ENCODE results near the gene CDPF1. TPM values are rescaled to one million over a fixed set of nuclear protein-coding genes. Genes with fewer than 3 reads are reported as not detected.
A peak's percentile ranks its signal among the peaks of the same experiment; 100 is the strongest.

Gene CDPF1
- 6.2 TPM for total RNA-seq

GRCh38 chr22:46250035-46250782, at the start of gene CDPF1:
TSS of gene CDPF1 (minus strand) at chr22:46250293. CDS start at chr22:46248284, 2,009 bp downstream.
- peak; percentile 72 for DNase-seq

DNA sequence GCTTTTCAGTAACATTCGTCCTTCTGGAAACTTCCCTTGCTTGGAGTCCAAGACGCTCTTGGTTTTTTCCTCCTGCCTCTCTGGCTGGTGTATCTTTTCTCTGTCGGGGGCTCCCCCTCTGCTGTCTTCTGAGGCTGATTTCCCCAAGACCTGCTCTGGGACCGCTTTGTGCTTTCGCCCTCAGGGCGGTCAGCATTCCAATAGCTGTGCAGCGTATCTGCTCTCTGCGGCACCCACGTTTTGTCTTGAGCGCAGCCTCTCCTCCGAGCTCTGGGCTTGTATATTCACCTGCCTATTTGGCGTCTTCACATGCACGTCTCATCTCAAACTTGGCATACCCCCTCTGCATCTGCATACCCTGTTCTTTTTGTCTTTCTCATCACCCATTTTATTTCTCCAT, 49.0 kb upstream of the CDPF1 start:
- no peak for DNase-seq

DNA sequence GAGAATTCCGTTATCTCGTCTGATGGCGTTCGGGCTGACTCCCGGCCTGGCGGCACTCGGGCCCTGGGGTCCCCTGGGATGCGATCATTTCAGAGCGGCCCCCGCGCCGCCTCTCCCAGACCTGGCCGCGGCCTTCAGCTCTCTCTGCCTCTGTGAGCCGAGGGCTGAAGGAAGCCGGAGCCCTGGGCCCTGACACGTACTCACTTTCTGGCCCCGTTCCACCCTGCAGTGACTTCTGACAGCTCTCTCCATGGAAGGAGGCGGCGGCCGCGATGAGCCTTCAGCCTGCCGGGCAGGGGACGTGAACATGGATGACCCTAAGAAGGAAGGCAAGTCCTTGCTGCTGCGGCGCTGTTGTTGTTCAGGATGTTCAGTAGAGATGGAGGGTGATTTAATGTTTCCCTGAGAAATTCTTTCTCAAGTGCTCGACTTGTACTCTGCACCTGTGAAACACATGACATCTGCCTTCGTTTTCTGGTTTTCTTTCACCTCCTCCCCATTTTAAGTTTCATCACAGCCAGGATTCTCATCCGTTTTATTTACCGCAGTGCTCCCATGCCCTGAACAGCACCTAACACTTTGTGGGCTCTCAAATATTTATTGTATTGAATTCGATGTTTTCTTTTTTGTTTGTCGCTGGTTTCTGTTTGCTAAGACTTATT, 47.2 kb upstream of the CDPF1 start:
- DNase-seq: no peak

DNA sequence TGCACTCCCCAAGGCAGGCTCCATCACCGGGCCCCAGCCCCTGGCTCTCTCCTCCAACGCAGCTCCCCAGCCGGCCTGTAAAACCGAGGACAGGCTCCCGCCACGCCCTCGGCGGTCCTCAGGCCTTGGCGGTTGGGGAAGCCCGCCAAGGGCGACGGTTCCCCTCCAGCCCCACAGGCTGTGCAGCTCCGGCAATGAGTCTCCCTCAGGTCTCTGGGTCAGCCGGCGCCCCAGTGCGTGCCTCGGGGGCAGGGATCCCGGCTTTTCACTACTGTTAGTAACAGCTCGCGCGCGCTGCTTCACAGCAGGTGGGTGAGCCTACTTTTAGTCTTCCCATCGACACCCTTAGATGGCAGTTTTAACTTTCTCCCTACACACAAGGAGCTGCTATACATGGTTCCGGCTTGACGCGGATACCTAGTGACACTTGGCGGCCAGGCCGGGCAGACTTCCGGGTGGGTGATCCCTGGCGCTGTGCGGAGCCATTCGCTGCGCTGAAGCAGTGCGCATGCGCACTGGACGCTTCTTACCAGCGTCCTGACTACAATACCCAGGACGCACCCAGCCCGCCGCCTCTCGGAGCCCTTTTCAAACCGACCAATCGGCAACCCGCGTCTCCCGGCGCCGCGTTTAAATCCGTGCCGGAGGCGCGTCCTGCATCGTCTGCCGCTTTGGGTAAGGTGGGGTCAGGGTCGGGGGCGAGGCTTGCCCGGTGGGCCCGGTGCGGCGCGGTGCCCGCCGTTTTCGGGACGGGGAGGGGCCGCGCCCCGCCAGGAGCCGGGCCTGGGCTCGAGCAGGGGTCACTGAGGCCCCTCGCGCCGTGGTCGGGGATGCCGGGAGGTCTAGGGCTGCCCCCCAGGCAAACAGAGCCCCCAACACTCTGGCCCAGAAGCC, 46.4 kb upstream of the CDPF1 start, which contains the start of gene GTSE1:
Gene GTSE1, plus strand, starts transcription at position 614 of the 894 bp plus-strand sequence. CDS start 531 bp downstream, outside the sequence.
- DNase-seq: peak; percentile 96

DNA sequence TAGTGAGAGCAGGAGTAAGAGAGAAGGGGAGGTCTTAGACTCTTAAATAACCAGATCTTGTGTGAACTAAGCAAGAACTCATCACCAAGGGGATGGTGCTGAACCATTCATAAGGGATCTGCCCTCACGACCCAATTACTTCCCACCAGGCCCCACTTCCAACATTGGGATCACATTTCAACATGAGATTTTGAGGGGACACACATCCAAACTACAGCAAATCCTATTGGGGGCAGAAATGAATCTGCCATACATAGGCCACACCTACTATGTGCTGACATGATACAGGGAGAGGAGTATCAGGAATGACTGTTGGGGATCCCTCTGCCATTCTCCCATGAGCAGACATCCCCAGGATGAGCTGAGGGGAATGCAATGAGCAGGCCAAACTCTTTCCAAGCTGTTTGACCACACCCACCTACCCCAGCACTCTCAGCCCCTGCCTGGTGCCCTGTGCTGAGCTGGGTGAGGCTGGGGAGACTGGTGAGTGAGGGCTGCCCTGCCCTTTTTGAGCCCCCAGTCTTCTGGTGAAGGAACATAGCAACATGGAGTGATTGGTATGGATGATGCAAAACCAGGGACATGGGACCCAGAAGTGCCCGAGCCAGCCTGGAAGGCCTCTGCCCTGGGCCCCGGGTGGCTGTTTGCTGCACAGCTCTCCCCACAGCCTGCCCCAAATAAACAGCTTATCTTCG, 45.3 kb upstream of the CDPF1 start:
- DNase-seq: no peak

- DNase-seq: no peak
Measured at GRCh38 chr22:46294784-46295183, 44.7 kb upstream of the CDPF1 start.

- peak; percentile 72 for DNase-seq
Measured at GRCh38 chr22:46293577-46294260, 43.6 kb upstream of the CDPF1 start.

DNA sequence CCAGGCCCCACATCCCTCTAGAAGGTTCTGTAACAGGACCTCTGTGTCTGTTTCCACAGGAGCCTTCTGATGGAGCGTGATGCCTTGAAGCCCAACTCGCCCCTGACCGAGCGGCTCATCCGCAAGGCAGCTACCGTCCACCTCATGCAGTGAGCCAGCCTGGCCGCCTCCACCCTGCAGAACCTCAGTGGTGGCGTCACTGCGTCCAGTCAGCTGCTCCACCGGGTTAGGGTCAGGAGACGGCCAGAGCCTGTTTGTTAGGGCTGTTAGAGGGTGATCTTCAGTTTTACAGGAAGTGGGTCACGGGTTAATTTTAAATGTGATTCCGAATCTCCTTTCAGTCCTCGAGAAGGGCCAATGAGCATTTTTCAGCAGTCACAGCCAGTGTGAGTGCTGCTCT, 42.6 kb upstream of the CDPF1 start:
- DNase-seq: no peak

GRCh38 chr22:46292173-46292572, 42.1 kb upstream of the CDPF1 start:
- DNase-seq: no peak

DNA sequence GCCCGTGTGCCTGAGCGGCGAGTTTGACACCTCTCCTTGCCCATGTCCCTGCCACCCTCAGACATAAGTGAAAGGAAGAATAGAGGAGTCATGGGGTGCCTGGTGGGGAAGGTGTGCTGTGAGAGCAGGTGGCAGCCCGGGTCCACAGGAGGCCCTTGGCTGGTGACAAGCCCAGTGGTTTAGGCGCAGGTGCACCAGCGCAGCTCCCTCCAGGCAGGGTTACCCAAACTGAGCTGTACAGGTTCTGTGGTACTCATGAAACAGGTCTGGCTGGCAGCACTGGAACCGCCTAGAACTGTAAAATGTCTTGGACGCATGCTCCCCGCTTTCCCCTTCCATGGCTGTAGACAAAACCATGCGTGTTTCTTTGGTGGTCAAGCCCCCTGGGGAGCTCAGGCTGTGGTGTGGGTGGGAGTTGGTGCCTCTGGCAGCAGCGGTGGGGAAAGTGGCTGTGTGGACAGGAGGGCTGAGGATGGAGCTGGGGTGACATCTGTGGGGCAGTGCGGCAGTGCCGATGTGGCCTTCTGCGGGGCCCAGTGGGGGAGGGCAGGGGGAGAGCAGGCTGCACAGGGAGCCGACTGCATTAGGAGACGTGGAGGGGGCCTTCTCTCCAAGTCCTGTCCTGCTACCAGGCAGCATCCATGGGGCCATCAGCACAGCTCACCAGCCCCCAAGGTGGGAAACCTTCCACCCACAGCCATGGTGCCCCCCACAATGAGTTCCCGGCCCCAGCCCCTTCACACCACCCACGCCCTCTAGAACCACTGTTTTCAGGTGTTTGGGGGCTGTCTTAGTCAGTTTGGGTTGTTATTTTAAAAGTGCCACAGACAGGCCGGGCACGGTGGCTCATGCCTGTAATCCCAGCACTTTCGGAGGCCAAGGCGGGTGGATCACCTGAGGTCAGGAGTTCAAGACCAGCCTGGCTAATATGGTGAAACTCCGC, 41.0 kb upstream of the CDPF1 start:
- DNase-seq: no peak

GRCh38 chr22:46290121-46290842, 40.2 kb upstream of the CDPF1 start:
- DNase-seq: no peak

DNA sequence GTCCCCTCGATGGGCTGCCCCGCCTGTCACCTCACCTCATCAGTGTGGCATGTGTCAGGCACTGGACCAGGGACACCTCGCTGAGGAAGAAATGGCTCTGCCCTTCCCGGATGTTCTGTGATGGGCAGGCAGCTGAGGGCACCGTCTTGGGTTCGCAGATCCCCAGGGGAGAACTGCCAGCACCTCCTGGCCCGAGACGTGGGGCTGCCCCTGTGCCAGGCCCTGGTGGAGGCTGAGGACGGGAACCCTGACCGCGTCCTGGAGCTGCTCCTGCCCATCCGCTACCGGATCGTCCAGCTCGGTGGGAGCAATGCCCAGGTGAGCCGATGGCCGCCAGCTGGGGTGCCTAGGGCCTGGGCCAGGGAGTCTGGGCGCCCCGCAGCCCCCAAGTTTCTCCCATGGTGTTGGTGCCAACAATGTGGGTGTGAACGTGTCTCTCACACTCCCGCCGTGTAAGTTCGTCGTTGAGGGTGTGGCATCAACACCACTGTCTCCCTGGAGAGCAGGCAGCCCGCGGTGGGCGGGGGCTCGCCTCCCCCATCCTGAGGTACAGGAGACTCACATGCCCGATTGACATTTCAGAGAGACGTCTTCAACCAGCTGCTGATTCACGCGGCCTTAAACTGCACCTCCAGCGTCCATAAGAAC, 39.3 kb upstream of the CDPF1 start:
- no peak for DNase-seq

- DNase-seq: no peak
Measured at GRCh38 chr22:46288846-46289243, 38.8 kb upstream of the CDPF1 start.

GRCh38 chr22:46287873-46288751, 38.0 kb upstream of the CDPF1 start:
- no peak for DNase-seq

DNA sequence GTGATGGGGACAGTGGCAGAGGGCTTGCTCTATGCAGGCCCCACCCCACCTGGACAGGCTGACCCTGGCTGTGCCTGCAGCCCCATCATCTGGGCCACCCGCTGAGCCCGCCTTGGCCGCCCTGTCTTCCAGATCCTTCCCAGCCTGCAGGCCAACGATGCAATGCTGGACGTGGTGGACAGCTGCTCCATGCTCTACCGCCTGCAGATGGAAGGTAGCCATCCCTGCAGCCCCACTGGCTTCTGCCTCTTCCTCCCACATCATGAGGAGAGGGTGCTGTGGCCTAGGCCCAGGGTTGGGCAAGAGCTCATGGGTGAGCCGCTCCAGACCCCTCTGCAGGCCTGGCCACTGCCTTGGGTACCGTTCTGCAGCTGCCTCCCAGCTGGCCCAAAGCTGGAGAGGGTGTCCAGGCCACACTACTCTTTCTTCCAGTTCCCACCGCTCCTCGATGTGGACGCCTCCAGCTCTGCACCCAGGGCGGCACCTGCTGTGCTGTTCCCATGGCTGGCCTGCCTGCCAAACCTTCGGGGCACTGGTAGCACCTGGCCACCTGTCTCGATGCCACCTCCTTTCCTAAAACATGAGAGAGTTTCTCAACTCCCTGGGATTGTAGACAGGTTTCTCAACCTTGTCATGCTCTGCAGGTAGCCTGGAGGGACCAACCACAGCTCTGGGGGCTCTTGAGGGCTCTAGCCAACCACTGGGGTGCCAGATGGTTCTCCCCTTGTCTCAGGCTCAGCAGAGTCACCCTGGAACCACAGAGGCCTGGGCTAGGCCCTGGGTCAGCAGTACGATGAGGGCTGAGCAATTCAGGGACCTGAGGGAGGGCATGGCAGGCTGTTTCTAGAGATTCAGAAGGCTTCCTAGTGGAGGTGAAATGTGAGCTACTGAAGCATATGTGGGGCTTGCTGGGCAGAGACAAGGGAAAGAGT, 37.1 kb upstream of the CDPF1 start:
- no peak for DNase-seq

DNA sequence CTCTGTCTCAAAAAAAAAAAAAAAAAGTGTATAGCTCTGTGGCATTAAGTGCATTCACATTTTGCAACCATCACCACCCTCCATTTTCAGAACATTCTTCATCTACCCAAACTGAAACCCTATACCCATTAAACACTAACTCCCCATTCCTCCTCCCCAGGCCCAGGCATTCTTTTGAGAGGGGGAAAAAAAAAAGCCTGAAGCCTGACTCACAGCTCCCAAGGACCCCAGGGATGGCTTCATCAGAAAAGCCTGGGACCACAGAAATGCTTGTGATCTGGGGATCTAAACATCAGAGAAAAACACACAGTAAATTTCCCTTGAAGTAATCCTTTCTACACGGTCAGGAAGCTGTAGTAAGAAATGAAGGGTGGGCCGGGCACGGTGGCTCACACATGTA, 35.9 kb upstream of the CDPF1 start:
- DNase-seq: no peak
